Measurements from ENCODE around the gene PCBP3.

DNA sequence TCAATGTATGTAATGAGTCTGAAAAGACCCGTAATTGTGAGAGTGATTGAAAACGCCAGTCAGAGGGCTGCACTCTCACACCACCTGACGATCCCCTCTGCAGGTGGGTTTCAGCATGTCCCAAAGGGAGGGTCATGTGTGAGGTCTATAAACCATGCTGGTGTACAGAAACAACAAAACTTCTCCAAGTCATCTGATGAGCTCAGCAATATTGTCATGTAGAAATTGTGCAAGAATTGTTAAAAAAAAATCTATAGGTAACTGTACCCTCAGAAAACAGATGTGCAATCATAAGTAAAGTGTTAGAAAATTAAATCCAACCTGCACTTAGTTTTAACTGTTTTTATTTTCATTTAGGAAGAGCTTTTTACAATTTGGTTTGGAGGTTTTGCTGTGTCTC is 152.5 kb downstream of the PCBP3 start:
- TF ChIP-seq SIN3A (IDR thresholded peaks at IDR 0.05; ENCODE audit: borderline replicate concordance, insufficient read depth, low read depth, low read length), result no peak
- no peak for TF ChIP-seq CTCF (IDR thresholded peaks at IDR 0.05)
- TF ChIP-seq POLR2AphosphoS5 (IDR thresholded peaks at IDR 0.05; ENCODE audit: low read depth, low read length), result no peak
- no peak for TF ChIP-seq TCF7L2 (IDR thresholded peaks at IDR 0.05; ENCODE audit: low read depth, low read length)
- no peak for TF ChIP-seq REST (IDR thresholded peaks at IDR 0.05; ENCODE audit: insufficient read depth in 1 of 2, low read depth in 2 of 2, low read length in 1 of 2)

Measured in Panc1 (cell line).